ENCODE results near the gene PLIN1.
A peak's percentile ranks its signal among the peaks of the same experiment; 100 is the strongest.

DNA sequence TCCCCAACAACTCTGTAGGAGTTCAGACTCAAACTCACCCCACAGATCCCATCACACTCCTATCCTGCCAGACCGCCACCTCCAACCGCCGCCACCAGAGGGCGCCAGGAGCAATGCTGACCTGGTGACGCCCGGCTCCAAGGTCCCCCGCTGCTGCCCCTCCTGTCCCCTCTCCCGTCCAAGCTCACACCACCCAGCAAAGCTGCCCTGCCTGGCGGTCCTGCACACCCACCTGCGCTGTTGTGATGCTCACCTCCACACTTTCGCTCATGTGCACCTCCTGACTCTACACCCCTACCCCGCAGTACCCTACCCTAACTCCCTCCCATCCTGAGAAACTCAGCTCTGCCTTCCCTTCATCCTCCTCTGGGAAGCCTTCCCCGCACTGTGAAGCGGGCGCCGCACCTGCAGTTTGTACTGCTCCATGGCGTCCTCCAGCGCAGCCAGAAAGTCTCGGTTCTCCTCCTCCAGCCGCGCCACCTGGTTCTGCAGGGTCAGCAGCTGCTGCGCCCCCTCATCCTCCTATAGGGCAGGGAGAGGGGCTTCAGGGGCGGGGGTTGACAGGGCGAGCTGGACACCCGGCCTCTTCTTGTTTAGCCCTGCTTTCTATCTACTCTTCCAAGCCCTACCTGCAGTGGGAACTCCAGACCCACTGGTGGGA, 31.8 kb downstream of the PLIN1 start:
- TF ChIP-seq, protein P1, sequence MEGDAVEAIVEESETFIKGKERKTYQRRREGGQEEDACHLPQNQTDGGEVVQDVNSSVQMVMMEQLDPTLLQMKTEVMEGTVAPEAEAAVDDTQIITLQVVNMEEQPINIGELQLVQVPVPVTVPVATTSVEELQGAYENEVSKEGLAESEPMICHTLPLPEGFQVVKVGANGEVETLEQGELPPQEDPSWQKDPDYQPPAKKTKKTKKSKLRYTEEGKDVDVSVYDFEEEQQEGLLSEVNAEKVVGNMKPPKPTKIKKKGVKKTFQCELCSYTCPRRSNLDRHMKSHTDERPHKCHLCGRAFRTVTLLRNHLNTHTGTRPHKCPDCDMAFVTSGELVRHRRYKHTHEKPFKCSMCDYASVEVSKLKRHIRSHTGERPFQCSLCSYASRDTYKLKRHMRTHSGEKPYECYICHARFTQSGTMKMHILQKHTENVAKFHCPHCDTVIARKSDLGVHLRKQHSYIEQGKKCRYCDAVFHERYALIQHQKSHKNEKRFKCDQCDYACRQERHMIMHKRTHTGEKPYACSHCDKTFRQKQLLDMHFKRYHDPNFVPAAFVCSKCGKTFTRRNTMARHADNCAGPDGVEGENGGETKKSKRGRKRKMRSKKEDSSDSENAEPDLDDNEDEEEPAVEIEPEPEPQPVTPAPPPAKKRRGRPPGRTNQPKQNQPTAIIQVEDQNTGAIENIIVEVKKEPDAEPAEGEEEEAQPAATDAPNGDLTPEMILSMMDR (IDR thresholded peaks at IDR 0.05; ENCODE audit: extremely low read depth in 1 of 2, insufficient read depth in 1 of 2, low read depth in 1 of 2, low read length in 2 of 2), result peak; percentile 95
- TF ChIP-seq POLR2A (IDR thresholded peaks at IDR 0.05; ENCODE audit: low read depth, low read length) (no peak), EZH2 (IDR thresholded peaks at IDR 0.05; ENCODE audit: borderline replicate concordance, low read depth, low read length, severe bottlenecking) (no peak)

All from endothelial cell of umbilical vein (primary cell).